A549 (cell line): ENCODE data around the gene TMUB2. TPM values are rescaled to one million over a fixed set of nuclear protein-coding genes. Genes with fewer than 3 reads are reported as not detected.
A peak's percentile ranks its signal among the peaks of the same experiment; 100 is the strongest.

Experiments
- ATAC-seq, 2 experiments: fragments of 200-7000 bp in 1 of 2; fragments of >200 bp in 1 of 2; cut with Nextera tagmentation in 1 of 2; cut with Tn5 transposase in 1 of 2; 3 replicates each; pipeline versions ENCODE4 v1.8.0 to v1.9.1; 2018 to 2020; ENCODE audit warnings: mild to moderate bottlenecking in 1 of 2, moderate library complexity in 1 of 2
- CTCF ChIA-PET: fragments of 300-600 bp; sonication (Branson Sonifier 250); formaldehyde crosslinking; extraction: SDS; loops from one replicate; lab custom pipeline; 2021; ENCODE audit warnings: antibody characterized with exemption, inconsistent platforms; lab: Yijun Ruan, JAX
- POLR2A ChIA-PET: fragments of 350-600 bp; formaldehyde crosslinking; extraction: SDS; loops from one replicate; lab custom pipeline; 2021; ENCODE audit warnings: antibody characterized with exemption, inconsistent platforms; lab: Yijun Ruan, JAX
- DNase-seq, 2 experiments: peaks; one replicate each; pipeline versions ENCODE4 v3.0.0 to v3.0.0-alpha.2; 2011 to 2016; ENCODE audit warnings: low read depth in 1 of 2, low spot score in 1 of 2
- FAIRE-seq: peaks from 2 replicates; lab custom pipeline; 2011; peaks lifted over from hg19 to GRCh38; lab: Jason Lieb, UNC
- H3K27ac ChIP-seq, 2 experiments: fragments of >200 bp; sonication (Bioruptor Twin); formaldehyde crosslinking; 3 replicates each; pipeline ENCODE4 v1.5.1; 2016 to 2017
- H3K4me1 ChIP-seq: fragments of >200 bp; sonication (Bioruptor Twin); formaldehyde crosslinking; 3 replicates; pipeline ENCODE4 v1.6.1; 2016
- H3K4me2 ChIP-seq: fragments of >200 bp; sonication (Bioruptor Twin); formaldehyde crosslinking; 3 replicates; pipeline ENCODE4 v1.6.1; 2016
- H3K4me3 ChIP-seq: fragments of >200 bp; sonication (Bioruptor Twin); formaldehyde crosslinking; 3 replicates; pipeline ENCODE4 v1.5.1; 2016
- H3K9me3 ChIP-seq: fragments of >200 bp; sonication (Bioruptor Twin); formaldehyde crosslinking; 3 replicates; pipeline ENCODE4 v1.6.1; 2016
- BCL3 ChIP-seq: fragments of >200 bp; sonication (Bioruptor Twin); formaldehyde crosslinking; IDR thresholded peaks from 3 replicates; pipeline ENCODE4 v1.6.1; 2016
- CBX8 ChIP-seq: fragments of 200-600 bp; sonication (generic); IDR thresholded peaks from 2 replicates; pipeline ENCODE4 v1.6.1; 2016
- FOSB ChIP-seq: fragments of 250-450 bp; sonication (Bioruptor Pico); IDR thresholded peaks from 2 replicates; pipeline ENCODE4 v1.5.0; 2020; ENCODE audit warnings: mild to moderate bottlenecking, moderate library complexity
- KDM5A ChIP-seq: fragments of 200-600 bp; sonication (generic); IDR thresholded peaks from 2 replicates; pipeline ENCODE4 v1.6.1; 2016; ENCODE audit warnings: antibody characterized with exemption, mild to moderate bottlenecking
- MAX ChIP-seq: IDR thresholded peaks from 2 replicates; pipeline ENCODE4 v1.6.1; 2012
- NFE2L2 ChIP-seq: fragments of 150-350 bp; conservative IDR thresholded peaks from 2 replicates; pipeline ENCODE4 v1.6.1; 2014; ENCODE audit warnings: low read length
- NPAS2 ChIP-seq: fragments of 250-450 bp; sonication (Bioruptor Pico); IDR thresholded peaks from 2 replicates; pipeline ENCODE4 v1.8.0; 2022; ENCODE audit warnings: mild to moderate bottlenecking, moderate library complexity, borderline replicate concordance
- PBX3 ChIP-seq: IDR thresholded peaks from 2 replicates; pipeline ENCODE4 v1.6.1; 2012
- PHF8 ChIP-seq: fragments of 200-600 bp; sonication (generic); IDR thresholded peaks from 2 replicates; pipeline ENCODE4 v1.6.1; 2016; ENCODE audit warnings: low read depth, mild to moderate bottlenecking, antibody characterized with exemption, moderate library complexity, borderline replicate concordance
- POLR2A ChIP-seq: IDR thresholded peaks from 2 replicates; pipeline ENCODE4 v1.6.1; 2012; ENCODE audit warnings: mild to moderate bottlenecking, low read length
- POLR2AphosphoS2 ChIP-seq: conservative IDR thresholded peaks from 2 replicates; pipeline ENCODE4 v1.6.1; 2012; ENCODE audit warnings: low read length, improper control_type of control experiment, inconsistent platforms
- RFX5 ChIP-seq: fragments of 450-650 bp; IDR thresholded peaks from 2 replicates; pipeline ENCODE4 v1.7.1; 2014; ENCODE audit warnings: antibody characterized with exemption, mild to moderate bottlenecking, moderate library complexity
- TP53 ChIP-seq: fragments of 250-450 bp; sonication (Bioruptor Pico); IDR thresholded peaks from 2 replicates; pipeline ENCODE4 v1.5.0; 2021; ENCODE audit warnings: mild to moderate bottlenecking, moderate library complexity
- ZSCAN20 ChIP-seq: fragments of 250-450 bp; sonication (Bioruptor Pico); IDR thresholded peaks from 2 replicates; pipeline ENCODE4 v1.8.0; 2022; ENCODE audit warnings: mild to moderate bottlenecking, moderate library complexity
- WGBS: methylation state at CpG from one replicate; pipeline ENCODE4 v1.1.6; 2017; ENCODE audit errors: missing lambda C conversion rate; 5-methylcytosine and 5-hydroxymethylcytosine counted together
- polyA plus RNA-seq, 4 experiments: library from polyadenylated mRNA; depleted of rRNA in 3 of 4; stranded (reverse); fragments of >200 nt; fragmentation: RNase III in 1 of 4; extraction: RNeasy Plus Mini Kit Qiagen cat#74134 plus additional on column Dnase treatment in 1 of 4; gene quantifications; 2 replicates in 3 of 4; 3 replicates in 1 of 4; pipeline ENCODE4 v1.2.3, GENCODE V29; 2011 to 2017
- TF ChIP-seq, protein P1 (sequence below): fragments of 450-650 bp; IDR thresholded peaks from 2 replicates; pipeline ENCODE4 v1.6.1; 2014; ENCODE audit warnings: antibody characterized with exemption
- TF ChIP-seq, protein P2 (sequence below): fragments of 250-450 bp; sonication (Bioruptor Pico); IDR thresholded peaks from 2 replicates; pipeline ENCODE4 v1.5.0; 2020; ENCODE audit warnings: low read depth, mild to moderate bottlenecking, moderate library complexity
- TF ChIP-seq, protein P3 (sequence below): fragments of 150-350 bp; IDR thresholded peaks from 2 replicates; pipeline ENCODE4 v1.6.1; 2014; ENCODE audit warnings: low read depth, mild to moderate bottlenecking, low read length

The TMUB2 gene
- polyA plus RNA-seq, 2 of the 4 experiments (the other 2 are of a cell fraction): 36.2 to 42.0 TPM

DNA sequence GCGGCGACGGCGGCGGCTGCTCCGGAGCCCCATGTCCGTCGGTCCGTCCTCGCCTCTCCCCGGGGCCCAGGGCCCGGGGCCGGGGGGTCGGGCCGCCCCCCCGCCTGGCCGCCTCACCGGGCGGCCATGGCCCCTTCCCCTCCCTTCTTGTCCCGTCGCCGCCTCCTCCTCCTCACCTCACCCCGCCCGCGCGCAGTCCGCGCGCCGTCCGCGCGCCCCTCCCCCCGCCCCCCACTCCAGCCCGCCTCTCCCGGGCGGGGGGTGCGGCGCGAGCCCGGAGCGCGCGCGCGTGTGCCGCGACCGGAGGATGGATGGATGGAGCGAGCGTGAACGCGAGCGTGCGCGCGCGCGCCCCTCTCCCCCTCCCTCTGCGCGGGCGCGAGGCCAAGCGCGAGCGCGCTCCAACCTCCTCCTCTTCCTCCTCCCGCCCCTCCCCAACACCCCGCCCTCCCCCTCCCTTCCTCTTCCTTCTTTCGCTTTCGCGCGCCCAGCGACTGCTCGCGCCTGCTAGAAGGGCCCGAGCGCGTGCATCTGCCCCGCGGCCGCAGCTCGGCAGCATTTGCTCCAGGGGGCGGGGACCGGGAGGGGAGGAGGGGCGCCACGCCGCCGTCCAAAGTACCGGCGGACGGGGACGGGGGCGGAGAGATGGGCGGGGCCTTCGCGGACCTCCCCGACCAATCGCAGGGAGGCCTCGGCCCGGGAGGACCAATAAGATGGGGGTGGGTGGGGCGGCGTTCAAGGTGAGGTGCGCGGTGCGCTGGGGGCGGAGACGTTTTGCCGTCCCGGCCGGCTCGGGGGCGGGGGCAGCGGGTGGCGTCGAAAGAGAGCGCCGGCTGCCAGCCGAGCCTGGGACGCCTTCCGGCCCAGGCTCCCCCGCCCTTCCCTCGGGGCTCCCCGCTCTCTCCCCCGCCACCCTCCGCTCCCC, 13.0 kb downstream of the TMUB2 start, which contains the start of gene ATXN7L3 (continued):
- TF ChIP-seq PBX3 (peak; percentile 51; the same call in 1 of the 2 replicates), NFE2L2 (no peak), BCL3 (peak; percentile 70), POLR2A (peak; percentile 40; the same call in 1 of the 2 replicates)
- TF ChIP-seq, protein P1, sequence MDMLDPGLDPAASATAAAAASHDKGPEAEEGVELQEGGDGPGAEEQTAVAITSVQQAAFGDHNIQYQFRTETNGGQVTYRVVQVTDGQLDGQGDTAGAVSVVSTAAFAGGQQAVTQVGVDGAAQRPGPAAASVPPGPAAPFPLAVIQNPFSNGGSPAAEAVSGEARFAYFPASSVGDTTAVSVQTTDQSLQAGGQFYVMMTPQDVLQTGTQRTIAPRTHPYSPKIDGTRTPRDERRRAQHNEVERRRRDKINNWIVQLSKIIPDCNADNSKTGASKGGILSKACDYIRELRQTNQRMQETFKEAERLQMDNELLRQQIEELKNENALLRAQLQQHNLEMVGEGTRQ: no peak
- TF ChIP-seq, protein P2, sequence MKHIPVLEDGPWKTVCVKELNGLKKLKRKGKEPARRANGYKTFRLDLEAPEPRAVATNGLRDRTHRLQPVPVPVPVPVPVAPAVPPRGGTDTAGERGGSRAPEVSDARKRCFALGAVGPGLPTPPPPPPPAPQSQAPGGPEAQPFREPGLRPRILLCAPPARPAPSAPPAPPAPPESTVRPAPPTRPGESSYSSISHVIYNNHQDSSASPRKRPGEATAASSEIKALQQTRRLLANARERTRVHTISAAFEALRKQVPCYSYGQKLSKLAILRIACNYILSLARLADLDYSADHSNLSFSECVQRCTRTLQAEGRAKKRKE (CRISPR knock-in tag): no peak

- Histone ChIP-seq H3K4me1 (peaks cover 39% of the 10 kb centered on the region), H3K4me2 (peak overlapping the region; percentile 88), H3K27ac (peak overlapping the region; percentile 98 to 100), H3K4me3 (peak overlapping the region; percentile 87), H3K9me3 (no peaks in the 10 kb centered on the region)
- peak in 1 of 2 experiments; percentile 51; a peak in 3 of 6 replicates for ATAC-seq
- 19% methylated on average over 34 of the region's 36 CpGs for WGBS
- TF ChIP-seq KDM5A (peak; percentile 39; the same call in 1 of the 2 replicates), POLR2AphosphoS2 (no peak), PHF8 (peak; percentile 79)
- POLR2A ChIA-PET: interaction anchor here (0.6 to 4.2 kb wide), 11 partner anchors 9 to 145 kb away, joined by 3 to 28 read pairs (median 3); partner anchors contain the start of genes GRN, HDAC5, TMUB2 and UBTF
- FAIRE-seq: no peak
- no peak for DNase-seq
- CTCF ChIA-PET: interaction anchor here (1.4 to 5.2 kb wide), 4 partner anchors 11 to 154 kb away, joined by 3 to 68 read pairs (median 30); partner anchors contain the start of gene UBTF
Observed at GRCh38 chr17:44200478-44201155, 13.8 kb downstream of the TMUB2 start.

DNA sequence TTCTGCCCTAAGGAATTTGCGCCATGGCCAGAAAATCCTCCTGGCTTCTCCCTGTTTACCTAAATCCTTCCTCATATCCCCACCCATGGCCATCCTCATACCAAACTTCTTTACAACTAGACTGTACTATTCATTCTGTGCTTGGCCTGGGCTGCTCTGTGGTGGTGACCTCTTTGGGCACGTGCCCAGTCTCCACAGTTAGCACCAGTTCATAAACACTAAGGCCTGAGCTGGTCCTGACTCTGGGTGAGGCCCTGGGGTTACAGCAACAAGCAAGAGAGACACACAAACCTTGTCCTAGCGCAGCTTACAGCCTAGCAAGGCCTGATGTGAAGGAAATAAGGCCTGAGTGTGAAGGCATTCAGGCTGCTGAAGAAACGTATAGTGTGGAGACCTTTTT, 16.0 kb downstream of the TMUB2 start:
- H3K9me3 ChIP-seq: no peaks in the 10 kb centered on the region

More for the DNA sequence above, 16.0 kb downstream of the TMUB2 start:
- POLR2A ChIA-PET: no interaction called here
- FAIRE-seq (no peak), DNase-seq (no peak), ATAC-seq (no peak)
- H3K4me2 ChIP-seq: no peak overlapping the region
- no peak overlapping the region for H3K4me3 ChIP-seq
- 0 out of 6 replicates have a peak overlapping the region, but pooled peaks of 1 of the 2 experiments have one; percentile 4 for H3K27ac ChIP-seq
- CTCF ChIA-PET: interaction anchor here (0.9 to 5.2 kb wide), 5 partner anchors 9 to 133 kb away, joined by 3 to 68 read pairs (median 12); partner anchors contain the start of gene UBTF
- TF ChIP-seq FOSB (CRISPR knock-in tag): no peak
- TF ChIP-seq TP53 (CRISPR knock-in tag): no peak
- no peak for TF ChIP-seq CBX8
- no peak for TF ChIP-seq MAX
- TF ChIP-seq, protein P3, sequence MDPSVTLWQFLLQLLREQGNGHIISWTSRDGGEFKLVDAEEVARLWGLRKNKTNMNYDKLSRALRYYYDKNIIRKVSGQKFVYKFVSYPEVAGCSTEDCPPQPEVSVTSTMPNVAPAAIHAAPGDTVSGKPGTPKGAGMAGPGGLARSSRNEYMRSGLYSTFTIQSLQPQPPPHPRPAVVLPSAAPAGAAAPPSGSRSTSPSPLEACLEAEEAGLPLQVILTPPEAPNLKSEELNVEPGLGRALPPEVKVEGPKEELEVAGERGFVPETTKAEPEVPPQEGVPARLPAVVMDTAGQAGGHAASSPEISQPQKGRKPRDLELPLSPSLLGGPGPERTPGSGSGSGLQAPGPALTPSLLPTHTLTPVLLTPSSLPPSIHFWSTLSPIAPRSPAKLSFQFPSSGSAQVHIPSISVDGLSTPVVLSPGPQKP: no peak
- TF ChIP-seq NPAS2 (CRISPR knock-in tag): no peak
- no peak for TF ChIP-seq RFX5
- TF ChIP-seq BCL3: no peak
- no peak for TF ChIP-seq ZSCAN20 (CRISPR knock-in tag)
- peaks cover 29% of the 10 kb centered on the region for H3K4me1 ChIP-seq
- 88% methylated on average over 4 of the region's 4 CpGs for WGBS
